ENCODE data around the gene HAPSTR1.

The HAPSTR1 gene

GRCh38 chr16:9123401-9123800 is 32.0 kb downstream of the HAPSTR1 start:
- FAIRE-seq (no peak), DNase-seq (ENCODE audit: insufficient read length, low spot score) (no peak)
- TF ChIP-seq CTCF (IDR thresholded peaks at IDR 0.05; ENCODE audit: insufficient read depth, missing control alignments) = no peak

DNA sequence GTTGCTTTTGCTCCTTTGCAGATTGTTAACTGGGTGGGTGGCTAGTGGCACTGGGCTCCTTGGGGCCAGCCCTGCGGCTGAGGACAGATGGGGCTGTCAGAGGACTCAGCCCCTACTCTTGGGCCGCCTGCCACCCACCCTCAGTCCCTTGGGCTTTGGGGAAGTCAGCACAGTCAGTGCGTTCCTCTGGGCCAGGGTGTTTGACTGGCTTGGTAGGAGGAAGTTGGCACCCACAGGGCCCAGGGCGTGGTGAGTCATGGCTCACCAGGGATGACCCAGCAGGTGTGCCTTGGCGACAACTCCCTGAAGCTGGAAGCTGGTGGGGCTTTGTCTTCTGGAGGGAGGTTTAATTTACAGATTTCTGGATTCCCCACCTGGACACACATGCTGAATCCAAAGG is 32.4 kb downstream of the HAPSTR1 start:
- FAIRE-seq = no peak
- no peak for DNase-seq (ENCODE audit: insufficient read length, low spot score)
- TF ChIP-seq CTCF (IDR thresholded peaks at IDR 0.05; ENCODE audit: insufficient read depth, missing control alignments) = no peak

GRCh38 chr16:9124444-9124843 is 33.0 kb downstream of the HAPSTR1 start:
- no peak for TF ChIP-seq CTCF (IDR thresholded peaks at IDR 0.05; ENCODE audit: insufficient read depth, missing control alignments)
- FAIRE-seq (no peak), DNase-seq (ENCODE audit: insufficient read length, low spot score) (no peak)

DNA sequence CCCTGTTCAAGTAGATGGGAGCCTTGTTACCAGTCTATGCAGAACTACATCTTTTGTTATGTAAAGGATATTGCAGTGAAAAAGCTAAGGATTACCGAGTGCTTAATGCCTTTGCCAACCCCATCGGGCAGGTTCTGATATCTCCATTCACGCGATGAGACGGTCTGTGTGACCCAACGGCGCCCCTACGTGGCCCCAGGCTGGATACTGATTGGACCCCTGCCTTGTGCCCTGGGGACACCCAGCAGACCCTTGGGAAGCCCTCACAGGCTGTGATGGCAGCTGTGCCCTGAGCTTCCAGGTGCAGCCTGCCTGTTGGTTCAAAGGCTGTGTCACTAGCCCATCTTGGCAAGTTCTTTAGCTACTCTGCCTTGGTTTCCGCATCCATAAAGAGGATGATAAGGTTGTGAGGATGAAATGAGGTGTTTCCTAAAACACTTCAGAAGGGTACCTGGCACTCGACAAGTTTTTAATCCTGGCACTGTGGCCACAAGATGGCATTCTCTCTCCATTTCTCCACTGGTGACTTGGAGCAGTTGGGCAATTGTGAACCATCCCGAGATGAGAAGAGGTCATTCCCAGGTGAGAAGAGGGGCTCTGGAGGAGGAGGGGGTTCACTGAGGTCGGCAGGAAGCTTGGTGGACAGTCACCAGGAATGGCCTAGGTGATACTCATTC is 33.6 kb downstream of the HAPSTR1 start:
- no peak for FAIRE-seq
- TF ChIP-seq CTCF (IDR thresholded peaks at IDR 0.05; ENCODE audit: insufficient read depth, missing control alignments) = no peak
- DNase-seq (ENCODE audit: insufficient read length, low spot score) = no peak

- no peak for FAIRE-seq
- TF ChIP-seq CTCF (IDR thresholded peaks at IDR 0.05; ENCODE audit: insufficient read depth, missing control alignments) = no peak
- no peak for DNase-seq (ENCODE audit: insufficient read length, low spot score)
Observed at GRCh38 chr16:9125658-9126505, 34.4 kb downstream of the HAPSTR1 start.

GRCh38 chr16:9126609-9127008 is 35.2 kb downstream of the HAPSTR1 start:
- no peak for TF ChIP-seq CTCF (IDR thresholded peaks at IDR 0.05; ENCODE audit: insufficient read depth, missing control alignments)
- FAIRE-seq (no peak), DNase-seq (ENCODE audit: insufficient read length, low spot score) (no peak)

Data from D721Med (cell line).